ENCODE data around the gene ABL2. TPM values are rescaled to one million over a fixed set of nuclear protein-coding genes. Genes with fewer than 3 reads are reported as not detected.

ABL2 gene
- total and polyA plus RNA-seq, 9 of the 15 experiments (the other 6 are each of a cell fraction or from before 2014, with no cell fraction given), result 1.4 to 15.0 (median 8.6) TPM

GRCh38 chr1:179055937-179056336 is 173.5 kb downstream of the ABL2 start (continued):
- TF ChIP-seq HMGXB4 (CRISPR knock-in tag; IDR thresholded peaks at IDR 0.05) (no peak), BRCA1 (IDR thresholded peaks at IDR 0.05) (no peak), BRCA1 (CRISPR knock-in tag; IDR thresholded peaks at IDR 0.05) (no peak), PKNOX1 (IDR thresholded peaks at IDR 0.05) (0 out of 2 replicates have a peak, but pooled peaks have one; percentile 27), NR1H2 (CRISPR knock-in tag; IDR thresholded peaks at IDR 0.05) (no peak)

- ChIA-PET POLR2A (no interaction called here), CTCF (ENCODE audit: low intra/inter-chr PET ratio) (no interaction called here)
- Histone ChIP-seq H3K4me1 (replicated peaks in 1 of 2; ENCODE audit: control insufficient read depth in 2 of 2, insufficient read depth in 2 of 2, low read length in 2 of 2) (peaks cover 14 to 35% of the 10 kb centered on the region in 2 experiments), H3K4me2 (ENCODE audit: insufficient read depth, low read length) (no peak overlapping the region; the same call in 1 of the 2 replicates), H3K9me3 (replicated peaks; ENCODE audit: control insufficient read depth, insufficient read depth, low read depth, low read length) (no peaks in the 10 kb centered on the region), H2AFZ (ENCODE audit: low read depth, low read length) (no peak overlapping the region), H3K36me3 (ENCODE audit: control insufficient read depth, insufficient read depth, low read length) (peaks cover 58% of the 10 kb centered on the region), H3K4me3 (no peak overlapping the region), H3K27me3 (ENCODE audit: control insufficient read depth in 2 of 2, insufficient read depth in 2 of 2, low read length in 2 of 2) (no peaks in the 10 kb centered on the region), H3K79me2 (ENCODE audit: control insufficient read depth, insufficient read depth, low read length) (peaks cover 18% of the 10 kb centered on the region), H4K20me1 (replicated peaks; ENCODE audit: control insufficient read depth, insufficient read depth, low read length) (no peaks in the 10 kb centered on the region), H3K27ac (ENCODE audit: extremely low read depth, low read depth, low read length) (no peak overlapping the region), H3K9ac (ENCODE audit: insufficient read depth in 1 of 2, low read depth in 2 of 2, low read length in 2 of 2) (no peak overlapping the region), H3K9me1 (ENCODE audit: control insufficient read depth, insufficient read depth, low read length) (no peaks in the 10 kb centered on the region)
- no peak for DNase-seq (ENCODE audit: extremely low read depth in 1 of 4, low spot score in 3 of 4)
- in situ Hi-C loops (cut with MboI), result no loop called here
- no peak for TF ChIP-seq PRPF4 (IDR thresholded peaks at IDR 0.05; ENCODE audit: insufficient read depth, low read depth, low read length, poor library complexity, severe bottlenecking)
- TF ChIP-seq HDAC8 (tag; IDR thresholded peaks at IDR 0.05), result no peak
- no peak for TF ChIP-seq CEBPG (CRISPR knock-in tag; IDR thresholded peaks at IDR 0.05)
- no peak for TF ChIP-seq CEBPG (tag; conservative IDR thresholded peaks at IDR 0.05 in 1 of 2, IDR thresholded peaks at IDR 0.05 in 1 of 2)
- TF ChIP-seq CREM (IDR thresholded peaks at IDR 0.05; ENCODE audit: low read depth), result no peak
- TF ChIP-seq, protein P1, sequence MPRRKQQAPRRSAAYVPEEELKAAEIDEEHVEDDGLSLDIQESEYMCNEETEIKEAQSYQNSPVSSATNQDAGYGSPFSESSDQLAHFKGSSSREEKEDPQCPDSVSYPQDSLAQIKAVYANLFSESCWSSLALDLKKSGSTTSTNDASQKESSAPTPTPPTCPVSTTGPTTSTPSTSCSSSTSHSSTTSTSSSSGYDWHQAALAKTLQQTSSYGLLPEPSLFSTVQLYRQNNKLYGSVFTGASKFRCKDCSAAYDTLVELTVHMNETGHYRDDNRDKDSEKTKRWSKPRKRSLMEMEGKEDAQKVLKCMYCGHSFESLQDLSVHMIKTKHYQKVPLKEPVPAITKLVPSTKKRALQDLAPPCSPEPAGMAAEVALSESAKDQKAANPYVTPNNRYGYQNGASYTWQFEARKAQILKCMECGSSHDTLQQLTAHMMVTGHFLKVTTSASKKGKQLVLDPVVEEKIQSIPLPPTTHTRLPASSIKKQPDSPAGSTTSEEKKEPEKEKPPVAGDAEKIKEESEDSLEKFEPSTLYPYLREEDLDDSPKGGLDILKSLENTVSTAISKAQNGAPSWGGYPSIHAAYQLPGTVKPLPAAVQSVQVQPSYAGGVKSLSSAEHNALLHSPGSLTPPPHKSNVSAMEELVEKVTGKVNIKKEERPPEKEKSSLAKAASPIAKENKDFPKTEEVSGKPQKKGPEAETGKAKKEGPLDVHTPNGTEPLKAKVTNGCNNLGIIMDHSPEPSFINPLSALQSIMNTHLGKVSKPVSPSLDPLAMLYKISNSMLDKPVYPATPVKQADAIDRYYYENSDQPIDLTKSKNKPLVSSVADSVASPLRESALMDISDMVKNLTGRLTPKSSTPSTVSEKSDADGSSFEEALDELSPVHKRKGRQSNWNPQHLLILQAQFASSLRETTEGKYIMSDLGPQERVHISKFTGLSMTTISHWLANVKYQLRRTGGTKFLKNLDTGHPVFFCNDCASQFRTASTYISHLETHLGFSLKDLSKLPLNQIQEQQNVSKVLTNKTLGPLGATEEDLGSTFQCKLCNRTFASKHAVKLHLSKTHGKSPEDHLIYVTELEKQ (CRISPR knock-in tag; IDR thresholded peaks at IDR 0.05), result no peak
- no peak for TF ChIP-seq SIX5 (IDR thresholded peaks at IDR 0.05; ENCODE audit: borderline replicate concordance in 1 of 2, insufficient read depth in 1 of 2, low read depth in 1 of 2, low read length in 2 of 2)
- TF ChIP-seq KLF1 (tag; IDR thresholded peaks at IDR 0.05), result no peak
- peak in 1 of 2 experiments; percentile 36 for TF ChIP-seq NCOA2 (IDR thresholded peaks at IDR 0.05; ENCODE audit: partially characterized antibody in 2 of 2)
- intact Hi-C loops (cut with micrococcal nuclease), result no loop called here
- BruUV-seq (replicated peaks), result no TSS peak
- peak; percentile 42 for FAIRE-seq
- ATAC-seq, result no peak
- WGBS (ENCODE audit: insufficient coverage, low coverage, missing lambda C conversion rate), result 78% methylated on average over 2 of the region's 2 CpGs
These were observed 176.0 kb downstream of the ABL2 start for GRCh38 chr1:179053486-179053885.
